H9 (cell line): ENCODE data around the gene H2BK1. TPM values are rescaled to one million over a fixed set of nuclear protein-coding genes. Genes with fewer than 3 reads are reported as not detected.

Experiments
- DNase-seq: peaks from one replicate; pipeline ENCODE4 v3.0.0-alpha.2; 2017
- H2AFZ ChIP-seq: one replicate; pipeline ENCODE4 v1.6.1; 2013; ENCODE audit warnings: mild to moderate bottlenecking, low read length, control low read depth, moderate library complexity
- H2AK5ac ChIP-seq: 2 replicates; pipeline ENCODE4 v1.6.1; 2013; ENCODE audit warnings: low read length, control low read depth, mixed read lengths; ENCODE audit not compliant: insufficient read length
- H2BK120ac ChIP-seq: one replicate; pipeline ENCODE4 v1.6.1; 2013; ENCODE audit warnings: low read depth, mild to moderate bottlenecking, low read length, control low read depth, inconsistent platforms; ENCODE audit not compliant: poor library complexity, severe bottlenecking
- H2BK12ac ChIP-seq: 2 replicates; pipeline ENCODE4 v1.6.1; 2013; ENCODE audit warnings: low read length, control low read depth, mixed read lengths, low read depth; ENCODE audit not compliant: insufficient read length
- H2BK15ac ChIP-seq: 2 replicates; pipeline ENCODE4 v1.6.1; 2013; ENCODE audit warnings: low read depth, low read length, control low read depth
- H2BK20ac ChIP-seq: one replicate; pipeline ENCODE4 v1.6.1; 2013; ENCODE audit warnings: low read depth, mild to moderate bottlenecking, low read length, control low read depth, inconsistent platforms; ENCODE audit not compliant: poor library complexity, severe bottlenecking
- H2BK5ac ChIP-seq: 2 replicates; pipeline ENCODE4 v1.6.1; 2013; ENCODE audit warnings: low read length, control low read depth, mixed read lengths; ENCODE audit not compliant: insufficient read length
- H3K14ac ChIP-seq: 2 replicates; pipeline ENCODE4 v1.6.1; 2013; ENCODE audit warnings: low read length, control low read depth; ENCODE audit not compliant: insufficient read depth
- H3K18ac ChIP-seq: 2 replicates; pipeline ENCODE4 v1.6.1; 2013; ENCODE audit warnings: low read depth, mild to moderate bottlenecking, mixed read lengths, low read length, control low read depth; ENCODE audit not compliant: insufficient read length
- H3K23ac ChIP-seq: 2 replicates; pipeline ENCODE4 v1.6.1; 2013; ENCODE audit warnings: low read length, control low read depth, mixed read lengths, low read depth; ENCODE audit not compliant: insufficient read length
- H3K23me2 ChIP-seq: 2 replicates; pipeline ENCODE4 v1.6.1; 2013; ENCODE audit warnings: low read depth, mild to moderate bottlenecking, mixed read lengths, low read length, control low read depth; ENCODE audit not compliant: insufficient read length, poor library complexity, severe bottlenecking
- H3K27ac ChIP-seq: 2 replicates; pipeline ENCODE4 v1.5.1; 2013; ENCODE audit warnings: low read length, control low read depth, mixed read lengths, low read depth; ENCODE audit not compliant: insufficient read length
- H3K27me3 ChIP-seq: 2 replicates; pipeline ENCODE4 v1.6.1; 2013; ENCODE audit warnings: low read length, control low read depth, inconsistent platforms; ENCODE audit not compliant: insufficient read depth
- H3K4ac ChIP-seq: 2 replicates; pipeline ENCODE4 v1.6.1; 2013; ENCODE audit warnings: low read depth, mild to moderate bottlenecking, control low read depth, inconsistent platforms, low read length, moderate library complexity
- H3K4me1 ChIP-seq: 2 replicates; pipeline ENCODE4 v1.6.1; 2013; ENCODE audit warnings: low read length, control low read depth, inconsistent platforms; ENCODE audit not compliant: insufficient read depth
- H3K4me2 ChIP-seq: 2 replicates; pipeline ENCODE4 v1.6.1; 2013; ENCODE audit warnings: low read length, control low read depth, mixed read lengths; ENCODE audit not compliant: insufficient read length, insufficient read depth
- H3K56ac ChIP-seq: 2 replicates; pipeline ENCODE4 v1.6.1; 2013; ENCODE audit warnings: low read depth, mild to moderate bottlenecking, mixed read lengths, low read length, control low read depth; ENCODE audit not compliant: insufficient read length
- H3K79me1 ChIP-seq: 2 replicates; pipeline ENCODE4 v1.6.1; 2013; ENCODE audit warnings: low read depth, mild to moderate bottlenecking, moderate library complexity, low read length, control low read depth, inconsistent platforms; ENCODE audit not compliant: insufficient read depth, poor library complexity, severe bottlenecking
- H3K79me2 ChIP-seq: 2 replicates; pipeline ENCODE4 v1.6.1; 2013; ENCODE audit warnings: low read length, control low read depth, inconsistent platforms; ENCODE audit not compliant: insufficient read depth
- H3K9ac ChIP-seq: 2 replicates; pipeline ENCODE4 v1.6.1; 2013; ENCODE audit warnings: low read length, control low read depth, mixed read lengths; ENCODE audit not compliant: insufficient read length; ENCODE audit errors: extremely low read depth
- H3K9me3 ChIP-seq: one replicate; pipeline ENCODE4 v1.6.1; 2013; ENCODE audit warnings: low read depth, low read length, inconsistent platforms; ENCODE audit not compliant: control insufficient read depth
- H3T11ph ChIP-seq: one replicate; pipeline ENCODE4 v1.6.1; 2013; ENCODE audit warnings: mild to moderate bottlenecking, low read length, control low read depth, inconsistent platforms
- H4K20me1 ChIP-seq: one replicate; pipeline ENCODE4 v1.6.1; 2013; ENCODE audit not compliant: control insufficient read depth, insufficient read length, insufficient read depth
- H4K5ac ChIP-seq: 2 replicates; pipeline ENCODE4 v1.6.1; 2013; ENCODE audit warnings: low read depth, mild to moderate bottlenecking, mixed read lengths, low read length, control low read depth; ENCODE audit not compliant: insufficient read length
- H4K8ac ChIP-seq: replicated peaks from 2 replicates; pipeline ENCODE4 v1.6.1; 2013; ENCODE audit warnings: low read length, control low read depth, mixed read lengths, low read depth; ENCODE audit not compliant: insufficient read length
- H4K91ac ChIP-seq: 2 replicates; pipeline ENCODE4 v1.6.1; 2013; ENCODE audit warnings: low read depth, mild to moderate bottlenecking, moderate library complexity, mixed read lengths, low read length, control low read depth; ENCODE audit not compliant: insufficient read length
- H3K27ac Mint-ChIP-seq, 3 experiments: 2 replicates in 2 of 3; 3 replicates in 1 of 3; pipeline ENCODE4 v1.8.0; 2020 to 2021; ENCODE audit warnings: mixed read lengths in 3 of 3, mild to moderate bottlenecking in 1 of 3, moderate library complexity in 1 of 3
- H3K27me3 Mint-ChIP-seq: 2 replicates; pipeline ENCODE4 v1.8.0; 2021; ENCODE audit warnings: low read depth, mild to moderate bottlenecking, moderate library complexity, mixed read lengths
- H3K36me3 Mint-ChIP-seq, 3 experiments: 2 replicates in 2 of 3; 3 replicates in 1 of 3; pipeline ENCODE4 v1.8.0; 2020 to 2021; ENCODE audit warnings: low read depth in 3 of 3, mixed read lengths in 3 of 3; ENCODE audit not compliant: insufficient read depth in 1 of 3
- H3K4me1 Mint-ChIP-seq, 2 experiments: 2 replicates each; pipeline ENCODE4 v1.8.0; 2020; ENCODE audit warnings: mixed read lengths in 2 of 2
- H3K4me3 Mint-ChIP-seq, 2 experiments: 2 replicates in 1 of 2; 3 replicates in 1 of 2; pipeline ENCODE4 v1.8.0; 2020 to 2021; ENCODE audit warnings: mild to moderate bottlenecking in 2 of 2, mixed read lengths in 2 of 2, moderate library complexity in 1 of 2
- H3K9me3 Mint-ChIP-seq, 2 experiments: 2 replicates in 1 of 2; 3 replicates in 1 of 2; pipeline ENCODE4 v1.8.0; 2020; ENCODE audit warnings: mild to moderate bottlenecking in 2 of 2, mixed read lengths in 2 of 2, moderate library complexity in 1 of 2
- WGBS: extraction: QIAGEN DNeasy Blood & Tissue Kit; methylation state at CpG from one replicate; pipeline ENCODE4 v1.1.7; 2013; ENCODE audit warnings: missing lambda C conversion rate, low lambda C conversion rate, mixed read lengths; ENCODE audit not compliant: insufficient read length; ENCODE audit errors: extremely low coverage; 5-methylcytosine and 5-hydroxymethylcytosine counted together
- total RNA-seq: library from RNA; stranded (reverse); gene quantifications from 2 replicates; pipeline ENCODE4 v1.2.1, GENCODE V29; 2021
- TF ChIP-seq, protein P1 (sequence below): fragments of 200-600 bp; sonication (generic); conservative IDR thresholded peaks from 3 replicates; pipeline ENCODE4 v1.8.0; 2021; ENCODE audit warnings: antibody characterized with exemption, mild to moderate bottlenecking

Gene H2BK1
- total RNA-seq, 1 experiment from 2014 or later = not detected

DNA sequence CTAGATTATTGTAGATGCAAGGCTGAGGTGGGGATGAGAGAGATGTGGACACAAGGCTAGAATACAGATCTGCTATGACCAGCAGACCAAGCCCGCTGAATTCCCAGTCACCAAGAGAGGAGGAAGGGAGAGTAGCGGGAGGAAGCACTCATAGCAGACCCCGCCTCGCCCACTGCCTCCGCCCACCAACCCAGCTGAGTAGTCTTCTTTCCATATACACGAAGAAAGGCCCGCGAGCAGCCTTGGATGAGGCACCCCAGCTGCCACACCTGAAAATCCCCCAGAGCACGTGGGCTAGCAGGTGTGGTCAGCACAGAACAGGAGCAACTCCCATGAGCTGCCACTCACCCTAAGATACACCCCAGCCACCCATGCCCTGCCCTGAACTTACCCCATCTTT lies 7.9 kb upstream of the H2BK1 start:
- no peak overlapping the region for H4K91ac ChIP-seq
- Mint-ChIP-seq H3K36me3 (peaks cover 61 to 90% (median 81%) of the 10 kb centered on the region in 3 experiments; a peak in 6 of 7 replicates), H3K27ac (no peak overlapping the region), H3K4me1 (no peaks in the 10 kb centered on the region), H3K27me3 (no peaks in the 10 kb centered on the region), H3K9me3 (no peaks in the 10 kb centered on the region), H3K4me3 (no peak overlapping the region; a peak in 1 of 5 replicates)
- no peak overlapping the region for H2BK15ac ChIP-seq
- no peak overlapping the region for H3K23ac ChIP-seq
- no peak overlapping the region for H3K4ac ChIP-seq
- H3K18ac ChIP-seq = no peak overlapping the region
- no peak overlapping the region for H3K4me2 ChIP-seq
- no peak overlapping the region for H3T11ph ChIP-seq
- H3K56ac ChIP-seq = no peak overlapping the region
- H3K27me3 ChIP-seq = no peaks in the 10 kb centered on the region
- no peaks in the 10 kb centered on the region for H3K79me2 ChIP-seq
- H3K79me1 ChIP-seq = no peaks in the 10 kb centered on the region
- no peak for DNase-seq
- H3K23me2 ChIP-seq = no peaks in the 10 kb centered on the region
- H4K5ac ChIP-seq = no peak overlapping the region
- H3K9me3 ChIP-seq = no peaks in the 10 kb centered on the region
- H4K20me1 ChIP-seq = no peaks in the 10 kb centered on the region
- TF ChIP-seq, protein P1, sequence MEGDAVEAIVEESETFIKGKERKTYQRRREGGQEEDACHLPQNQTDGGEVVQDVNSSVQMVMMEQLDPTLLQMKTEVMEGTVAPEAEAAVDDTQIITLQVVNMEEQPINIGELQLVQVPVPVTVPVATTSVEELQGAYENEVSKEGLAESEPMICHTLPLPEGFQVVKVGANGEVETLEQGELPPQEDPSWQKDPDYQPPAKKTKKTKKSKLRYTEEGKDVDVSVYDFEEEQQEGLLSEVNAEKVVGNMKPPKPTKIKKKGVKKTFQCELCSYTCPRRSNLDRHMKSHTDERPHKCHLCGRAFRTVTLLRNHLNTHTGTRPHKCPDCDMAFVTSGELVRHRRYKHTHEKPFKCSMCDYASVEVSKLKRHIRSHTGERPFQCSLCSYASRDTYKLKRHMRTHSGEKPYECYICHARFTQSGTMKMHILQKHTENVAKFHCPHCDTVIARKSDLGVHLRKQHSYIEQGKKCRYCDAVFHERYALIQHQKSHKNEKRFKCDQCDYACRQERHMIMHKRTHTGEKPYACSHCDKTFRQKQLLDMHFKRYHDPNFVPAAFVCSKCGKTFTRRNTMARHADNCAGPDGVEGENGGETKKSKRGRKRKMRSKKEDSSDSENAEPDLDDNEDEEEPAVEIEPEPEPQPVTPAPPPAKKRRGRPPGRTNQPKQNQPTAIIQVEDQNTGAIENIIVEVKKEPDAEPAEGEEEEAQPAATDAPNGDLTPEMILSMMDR = no peak
- no peak overlapping the region for H2AK5ac ChIP-seq
- H3K9ac ChIP-seq = no peak overlapping the region
- no CpG with 5 or more reads among the region's 9 CpGs for WGBS
- no peaks in the 10 kb centered on the region for H3K4me1 ChIP-seq
- no peak overlapping the region for H4K8ac ChIP-seq
- no peak overlapping the region for H2AFZ ChIP-seq
- no peak overlapping the region for H3K27ac ChIP-seq
- no peak overlapping the region for H3K14ac ChIP-seq
- H2BK5ac ChIP-seq = no peak overlapping the region
- H2BK120ac ChIP-seq = no peak overlapping the region
- H2BK20ac ChIP-seq = no peak overlapping the region
- H2BK12ac ChIP-seq = no peak overlapping the region
